C4-2B (cell line): ENCODE results near the gene ANP32B.

Source experiments
- ZFX ChIP-seq: fragments of 450-650 bp; IDR thresholded peaks from 2 replicates; pipeline ENCODE4 v1.6.1; 2017
- TF ChIP-seq, protein P1 (sequence below): fragments of 450-650 bp; conservative IDR thresholded peaks from 2 replicates; pipeline ENCODE4 v1.5.1; 2017; ENCODE audit warnings: mild to moderate bottlenecking

DNA sequence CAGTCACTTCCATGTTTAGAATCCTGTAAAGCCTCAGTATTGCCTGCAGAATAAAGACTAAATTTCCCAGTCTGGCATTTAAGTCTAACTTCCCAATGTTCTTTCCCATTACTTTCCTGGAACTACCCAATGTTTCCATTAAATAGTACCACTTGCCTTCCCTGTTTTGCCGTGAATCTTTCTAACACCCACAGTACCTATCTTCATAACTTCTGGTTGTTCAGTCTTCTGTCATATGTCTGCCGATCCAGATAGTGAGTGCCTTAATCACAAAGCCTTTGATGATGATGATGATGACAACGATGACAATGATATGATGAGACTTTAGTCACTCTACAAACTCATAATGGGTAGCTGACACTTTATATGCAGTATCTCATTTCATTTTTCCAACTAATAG lies 38.5 kb upstream of the ANP32B start:
- TF ChIP-seq, protein P1, sequence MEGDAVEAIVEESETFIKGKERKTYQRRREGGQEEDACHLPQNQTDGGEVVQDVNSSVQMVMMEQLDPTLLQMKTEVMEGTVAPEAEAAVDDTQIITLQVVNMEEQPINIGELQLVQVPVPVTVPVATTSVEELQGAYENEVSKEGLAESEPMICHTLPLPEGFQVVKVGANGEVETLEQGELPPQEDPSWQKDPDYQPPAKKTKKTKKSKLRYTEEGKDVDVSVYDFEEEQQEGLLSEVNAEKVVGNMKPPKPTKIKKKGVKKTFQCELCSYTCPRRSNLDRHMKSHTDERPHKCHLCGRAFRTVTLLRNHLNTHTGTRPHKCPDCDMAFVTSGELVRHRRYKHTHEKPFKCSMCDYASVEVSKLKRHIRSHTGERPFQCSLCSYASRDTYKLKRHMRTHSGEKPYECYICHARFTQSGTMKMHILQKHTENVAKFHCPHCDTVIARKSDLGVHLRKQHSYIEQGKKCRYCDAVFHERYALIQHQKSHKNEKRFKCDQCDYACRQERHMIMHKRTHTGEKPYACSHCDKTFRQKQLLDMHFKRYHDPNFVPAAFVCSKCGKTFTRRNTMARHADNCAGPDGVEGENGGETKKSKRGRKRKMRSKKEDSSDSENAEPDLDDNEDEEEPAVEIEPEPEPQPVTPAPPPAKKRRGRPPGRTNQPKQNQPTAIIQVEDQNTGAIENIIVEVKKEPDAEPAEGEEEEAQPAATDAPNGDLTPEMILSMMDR, result no peak
- no peak for TF ChIP-seq ZFX
